AG08396 (cell line): ENCODE measurements around the gene LNPEP.
A peak's percentile ranks its signal among the peaks of the same experiment; 100 is the strongest.
"Not testable (repeated sequence)": the region's sequence is repeated elsewhere in the genome, so short reads cannot be mapped to it uniquely, and the experiment has no call there.

ENCODE experiments used
- DNase-seq: peaks from one replicate; pipeline ENCODE4 v3.0.0; 2012; ENCODE audit warnings: low spot score, mixed read lengths

The LNPEP gene

DNA sequence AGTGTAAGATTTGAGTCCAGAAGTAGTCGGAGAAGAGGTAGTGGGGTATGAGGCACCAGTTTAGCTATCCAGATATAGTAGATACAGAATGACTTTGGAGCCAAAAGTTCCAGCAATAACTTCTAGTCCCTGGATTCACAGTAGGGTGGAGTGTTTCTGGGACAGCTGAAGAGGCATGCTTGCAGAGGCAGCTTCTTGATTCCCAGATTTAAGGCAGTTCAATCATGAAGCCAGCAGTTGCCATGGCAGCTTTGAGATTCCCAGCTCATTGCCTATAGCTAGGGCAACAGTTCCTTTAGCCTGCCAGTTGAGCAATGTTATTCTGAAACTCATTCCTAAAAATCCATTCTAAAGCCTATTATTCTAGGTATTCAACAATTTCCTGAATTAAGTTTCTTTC, 127.4 kb downstream of the LNPEP start:
- DNase-seq: no peak

- no peak for DNase-seq
Observed at GRCh38 chr5:97065475-97065874, 129.6 kb downstream of the LNPEP start.

- no peak for DNase-seq
Observed at GRCh38 chr5:97067296-97067850, 131.5 kb downstream of the LNPEP start.

GRCh38 chr5:97070234-97070633, 134.4 kb downstream of the LNPEP start:
- DNase-seq: no peak

DNA sequence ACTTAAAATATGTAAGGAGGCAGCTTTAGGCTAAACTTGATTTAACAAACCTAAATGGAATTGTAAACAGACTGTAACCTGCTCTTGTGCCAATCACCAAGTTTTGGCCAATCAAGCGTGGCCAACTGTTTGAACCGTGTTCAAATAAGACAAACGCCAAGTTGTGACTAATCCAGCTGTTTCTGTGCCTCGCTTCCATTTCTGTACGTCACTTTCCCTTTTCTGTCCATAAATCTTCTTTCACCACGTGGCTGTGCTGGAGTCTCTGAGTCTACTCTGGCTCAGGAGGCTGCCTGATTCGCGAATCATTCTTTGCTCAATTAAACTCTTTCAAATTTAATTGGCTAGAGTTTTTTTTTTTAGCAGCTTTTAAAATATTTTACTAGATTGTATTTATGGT, 135.2 kb downstream of the LNPEP start:
- peak; percentile 29 for DNase-seq

DNA sequence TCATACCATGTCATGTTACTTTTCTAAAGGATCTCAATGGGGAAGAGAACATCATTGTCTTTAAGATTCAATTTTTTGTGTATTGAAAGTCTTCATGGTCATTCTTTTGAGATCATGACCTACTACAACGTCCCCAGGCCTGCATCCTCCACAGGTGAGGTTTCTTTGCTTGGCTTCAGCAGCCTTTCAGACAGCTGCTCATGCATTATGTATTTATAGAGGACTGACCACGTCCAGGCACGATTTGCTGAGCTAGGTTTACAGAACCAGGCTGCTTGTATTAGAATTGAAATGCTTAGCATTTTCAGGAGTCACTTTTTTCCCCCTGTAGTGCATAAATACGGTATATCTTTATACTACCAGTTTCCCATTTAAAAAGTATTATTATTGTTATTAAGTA, 136.1 kb downstream of the LNPEP start:
- no peak for DNase-seq

DNA sequence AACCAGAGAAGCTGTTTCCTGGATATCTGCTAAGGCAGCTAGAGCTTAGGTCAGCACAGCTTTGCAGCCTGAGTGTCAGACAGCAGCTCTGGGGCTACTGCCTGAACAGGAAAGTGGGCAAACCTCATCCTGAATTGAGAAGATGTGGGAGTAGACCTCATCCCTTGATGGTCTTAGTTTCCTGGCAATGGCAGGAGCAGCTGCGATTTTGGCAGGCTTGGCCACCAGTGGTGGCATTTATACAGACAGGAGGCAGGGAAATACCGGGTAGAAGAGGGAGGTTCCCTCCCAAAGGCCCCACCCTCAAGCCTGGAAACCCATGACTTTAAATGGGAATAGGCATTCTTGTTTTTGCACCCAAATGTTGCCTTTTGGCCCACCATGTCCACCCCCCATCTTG, 136.8 kb downstream of the LNPEP start:
- DNase-seq: no peak

DNA sequence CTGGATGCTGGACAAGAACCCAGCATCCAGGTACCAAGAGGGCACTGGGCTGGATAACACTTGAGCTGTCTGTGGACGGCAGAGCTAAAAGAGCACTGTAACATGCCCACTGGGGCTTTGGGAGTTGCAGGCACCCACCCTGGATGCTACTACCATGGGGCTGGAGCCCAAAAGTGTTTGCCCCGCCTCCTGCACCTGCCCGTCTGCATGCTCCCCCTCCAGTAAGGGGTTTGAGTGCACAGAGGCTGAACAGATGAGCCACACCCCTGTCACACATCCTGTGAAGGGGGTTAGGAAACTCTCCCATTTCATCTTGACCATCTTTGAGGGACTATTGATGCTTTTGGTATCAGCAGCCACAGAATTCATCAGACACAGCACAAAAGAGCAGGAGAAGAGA, 137.5 kb downstream of the LNPEP start:
- DNase-seq: no peak

DNA sequence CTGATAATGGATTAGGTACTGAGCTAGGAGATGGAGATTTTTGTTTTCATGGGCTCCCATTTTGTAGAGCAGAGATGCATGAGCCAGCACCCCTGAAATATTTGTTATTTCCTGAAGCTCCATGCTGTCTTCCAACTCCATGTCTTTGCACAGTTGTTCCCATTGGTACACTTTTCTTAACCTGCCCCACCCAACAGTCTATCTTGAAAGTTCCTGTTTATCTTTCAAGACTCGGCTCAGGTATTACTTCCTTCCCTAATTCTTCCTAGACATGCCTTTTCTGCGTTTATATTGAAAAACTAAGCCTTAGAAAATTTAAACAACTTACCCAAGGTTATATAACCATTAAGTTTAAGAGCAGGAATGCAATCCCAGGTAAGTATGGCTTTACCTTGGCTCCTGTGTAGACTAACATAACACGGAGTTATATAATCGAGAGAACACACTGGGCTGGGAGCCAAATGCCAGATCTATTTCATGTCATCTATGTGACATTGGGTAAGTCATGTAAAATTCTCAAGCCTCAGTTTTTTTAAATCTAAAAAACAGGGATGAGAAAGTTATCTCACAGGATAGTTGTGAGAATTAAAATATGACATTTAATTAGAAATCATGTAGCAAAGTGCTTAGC, 139.1 kb downstream of the LNPEP start:
- no peak for DNase-seq

- no peak for DNase-seq
Observed at GRCh38 chr5:97075649-97076048, 139.8 kb downstream of the LNPEP start.

DNA sequence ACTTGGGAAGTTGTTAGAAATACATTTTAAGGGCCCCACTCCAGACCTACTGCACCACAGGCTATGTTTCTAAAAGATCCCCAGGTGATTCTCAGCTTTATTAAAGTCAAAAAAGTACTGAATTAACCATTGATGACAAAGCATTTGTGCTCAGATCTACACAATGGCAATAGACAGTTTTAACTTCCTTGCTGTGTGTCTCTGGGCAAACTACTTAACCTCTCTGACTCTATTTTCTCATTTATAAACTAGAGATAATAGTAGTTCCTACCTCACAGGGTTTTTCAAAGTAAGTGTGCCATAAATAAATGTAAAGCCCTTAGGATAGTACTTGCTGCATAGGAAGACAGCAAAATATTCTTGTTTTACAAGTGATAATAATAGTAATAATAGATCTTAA, 140.2 kb downstream of the LNPEP start:
- DNase-seq: no peak

DNA sequence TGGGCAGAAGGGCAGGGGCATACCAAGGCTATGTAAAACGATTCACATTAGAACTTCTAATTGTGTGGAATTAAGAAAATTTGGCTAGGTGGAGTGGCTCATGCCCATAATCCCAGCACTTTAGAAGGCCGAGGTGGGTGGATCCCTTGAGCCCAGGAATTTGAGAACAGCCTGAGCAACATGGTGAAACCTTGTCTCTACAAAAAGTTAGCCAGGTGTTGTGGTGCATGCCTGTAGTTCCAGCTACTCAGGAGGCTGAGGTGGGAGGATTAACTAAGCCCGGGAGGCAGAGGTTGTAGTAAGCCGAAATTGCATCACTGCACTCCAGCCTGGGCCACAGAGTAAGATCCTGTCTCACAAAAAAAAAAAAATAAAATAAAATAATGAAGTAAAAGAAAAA, 141.4 kb downstream of the LNPEP start:
- DNase-seq: no peak

- DNase-seq: no peak
Observed at GRCh38 chr5:97078958-97079743, 143.3 kb downstream of the LNPEP start.

- DNase-seq: not testable (repeated sequence)
Observed at GRCh38 chr5:97084782-97085458, 149.0 kb downstream of the LNPEP start.

DNA sequence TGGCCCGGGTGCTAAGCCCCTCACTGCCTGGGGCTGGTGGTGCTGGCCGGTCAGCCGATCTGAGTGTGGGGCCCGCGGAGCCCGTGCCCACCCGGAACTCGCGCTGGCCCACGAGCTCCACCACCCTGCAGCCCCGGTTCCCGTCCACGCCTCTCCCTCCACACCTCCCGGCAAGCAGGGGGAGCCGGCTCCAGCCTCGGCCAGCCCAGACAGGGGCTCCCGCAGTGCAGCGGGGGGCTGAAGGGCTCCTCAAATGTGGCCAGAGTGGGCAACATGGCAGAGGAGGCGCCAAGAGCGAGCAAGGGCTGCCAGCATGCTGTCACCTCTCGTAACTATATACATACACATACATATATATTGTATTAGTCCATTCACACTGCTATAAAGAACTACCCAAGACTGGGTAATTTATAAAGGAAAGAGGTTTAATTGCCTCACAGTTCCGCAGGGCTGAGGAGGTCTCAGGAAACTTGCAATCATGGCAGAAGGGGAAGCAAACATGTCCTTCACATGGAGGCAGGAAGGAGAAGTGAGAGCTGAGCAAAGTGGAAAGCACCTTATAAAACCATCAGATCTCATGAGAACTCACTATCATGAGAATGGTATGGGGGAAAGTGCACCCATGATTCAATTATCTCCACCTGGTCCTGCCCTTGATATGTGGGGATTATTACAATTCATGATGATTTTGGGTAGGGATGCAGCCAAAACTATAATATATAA, 149.7 kb downstream of the LNPEP start:
- no peak for DNase-seq
